PC-3 (cell line): ENCODE data around the gene MYH10. TPM values are rescaled to one million over a fixed set of nuclear protein-coding genes. Genes with fewer than 3 reads are reported as not detected.
A peak's percentile ranks its signal among the peaks of the same experiment; 100 is the strongest.

Experiments used
- ATAC-seq: fragments of 200-7000 bp; cut with Tn5 transposase; 2 replicates; pipeline ENCODE4 v1.9.1; 2020; ENCODE audit warnings: mild to moderate bottlenecking, moderate library complexity
- BruUV-seq: library from RNA; stranded (reverse); fragments of 400-500 nt; replicated peaks from 2 replicates; lab custom pipeline; 2021; lab: Mats Ljungman, UMichigan
- CTCF ChIA-PET: fragments of 300-600 bp; sonication (Branson Sonifier 250); formaldehyde crosslinking; loops from one replicate; lab custom pipeline; 2022; ENCODE audit warnings: antibody characterized with exemption; lab: Charles Lee
- POLR2A ChIA-PET: fragments of 300-600 bp; sonication (Branson Sonifier 250); formaldehyde crosslinking; loops from one replicate; lab custom pipeline; 2022; ENCODE audit warnings: antibody characterized with exemption; ENCODE audit not compliant: unreplicated experiment; lab: Charles Lee
- DNase-seq: peaks from one replicate; pipeline ENCODE4 v3.0.0-alpha.2; 2015
- H2AFZ ChIP-seq: fragments of 300-600 bp; sonication (generic); 2 replicates; pipeline ENCODE4 v1.6.0; 2016; ENCODE audit warnings: antibody characterized with exemption, low read length
- H3F3A ChIP-seq: fragments of 300-600 bp; sonication (generic); one replicate; pipeline ENCODE4 v1.6.0; 2017; ENCODE audit warnings: antibody characterized with exemption, low read length, control low read depth, mild to moderate bottlenecking; ENCODE audit not compliant: unreplicated experiment
- H3K27ac ChIP-seq: fragments of 300-600 bp; sonication (generic); 2 replicates; pipeline ENCODE4 v1.5.1; 2016; ENCODE audit warnings: mild to moderate bottlenecking, low read length
- H3K27me3 ChIP-seq: fragments of 300-600 bp; sonication (generic); 2 replicates; pipeline ENCODE4 v1.6.1; 2016; ENCODE audit warnings: low read length, mixed read lengths
- H3K36me3 ChIP-seq: fragments of 300-600 bp; sonication (generic); 2 replicates; pipeline ENCODE4 v1.6.1; 2016; ENCODE audit warnings: low read depth, mixed run types, low read length, mixed read lengths
- H3K4me1 ChIP-seq: fragments of 300-600 bp; sonication (generic); 2 replicates; pipeline ENCODE4 v1.5.1; 2016; ENCODE audit warnings: low read length; ENCODE audit not compliant: insufficient read depth
- H3K4me2 ChIP-seq: fragments of 300-600 bp; sonication (generic); 2 replicates; pipeline ENCODE4 v1.6.0; 2016; ENCODE audit warnings: low read length
- H3K4me3 ChIP-seq: fragments of 300-600 bp; sonication (generic); 2 replicates; pipeline ENCODE4 v1.5.1; 2016; ENCODE audit warnings: mild to moderate bottlenecking, low read length, mixed read lengths
- H3K79me2 ChIP-seq: fragments of 300-600 bp; sonication (generic); 2 replicates; pipeline ENCODE4 v1.6.1; 2017; ENCODE audit warnings: low read length, mixed read lengths
- H3K9ac ChIP-seq: fragments of 300-600 bp; sonication (generic); 2 replicates; pipeline ENCODE4 v1.6.0; 2016; ENCODE audit warnings: mild to moderate bottlenecking, low read length
- H3K9me2 ChIP-seq: fragments of 300-600 bp; sonication (generic); replicated peaks from 2 replicates; pipeline ENCODE4 v1.6.1; 2016; ENCODE audit warnings: mixed run types, low read length, mixed read lengths
- H3K9me3 ChIP-seq: fragments of 300-600 bp; sonication (generic); 2 replicates; pipeline ENCODE4 v1.6.1; 2016; ENCODE audit warnings: low read length, mixed read lengths
- H4K20me1 ChIP-seq: fragments of 300-600 bp; sonication (generic); 2 replicates; pipeline ENCODE4 v1.6.1; 2016; ENCODE audit warnings: low read length, mixed read lengths
- EZH2 ChIP-seq: fragments of 300-600 bp; sonication (generic); IDR thresholded peaks from one replicate; pipeline ENCODE4 v1.6.1; 2017; ENCODE audit warnings: antibody characterized with exemption, mild to moderate bottlenecking, low read length; ENCODE audit not compliant: unreplicated experiment
- EZH2phosphoT487 ChIP-seq: fragments of 300-600 bp; sonication (generic); IDR thresholded peaks from 2 replicates; pipeline ENCODE4 v1.6.1; 2018; ENCODE audit warnings: mild to moderate bottlenecking, antibody characterized with exemption, low read length, borderline replicate concordance
- intact Hi-C: fragments of 100-400 bp; cut with micrococcal nuclease; formaldehyde crosslinking; loops from 2 replicates; pipeline ENCODE4 v1.9.0; 2023
- total RNA-seq: library from RNA; depleted of rRNA; stranded (reverse); fragments of >200 nt; gene quantifications from 2 replicates; pipeline ENCODE4 v1.2.3, GENCODE V29; 2014
- TF ChIP-seq, protein P1 (sequence below): fragments of 300-600 bp; sonication (generic); conservative IDR thresholded peaks from 2 replicates; pipeline ENCODE4 v1.5.1; 2017; ENCODE audit warnings: antibody characterized with exemption, low read depth, mild to moderate bottlenecking, low read length

MYH10 gene
- total RNA-seq, 1 experiment from 2014 or later: 44.6 TPM

DNA sequence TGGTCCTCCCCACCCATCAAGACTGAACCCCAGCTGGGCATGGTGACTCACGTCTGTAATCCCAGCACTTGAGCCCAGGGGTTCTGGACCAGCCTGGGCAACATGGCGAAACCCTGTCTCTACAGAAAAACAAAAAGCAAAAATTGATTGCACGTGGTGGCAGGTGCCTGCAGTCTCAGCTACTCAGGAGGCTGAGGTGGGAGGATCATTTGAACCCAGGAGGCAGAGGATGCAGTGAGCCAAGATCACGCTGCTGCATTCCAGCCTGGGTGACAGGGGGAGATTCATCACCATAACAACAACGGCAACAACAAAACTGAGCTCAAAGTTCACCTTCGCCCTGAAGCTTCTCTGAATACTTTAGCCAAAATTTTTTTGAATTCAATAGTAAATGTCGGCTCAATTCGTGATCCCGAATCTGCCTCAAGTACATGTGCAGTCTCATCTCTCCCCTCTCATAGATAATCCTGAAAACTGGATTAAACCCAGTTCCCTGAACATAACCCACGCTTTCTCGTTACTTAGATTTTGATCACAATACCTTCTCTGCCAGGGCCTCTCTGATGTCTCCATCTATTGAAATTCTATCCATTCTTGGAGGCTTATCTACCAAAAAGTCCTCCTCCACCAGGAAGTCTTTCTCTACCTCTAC lies 13.5 kb upstream of the MYH10 start:
- H3K9ac ChIP-seq: no peak overlapping the region
- no TSS peak for BruUV-seq
- ChIA-PET POLR2A (no interaction called here), CTCF (no interaction called here)
- H2AFZ ChIP-seq: no peak overlapping the region
- H3K27me3 ChIP-seq: 0 out of 2 replicates have a peak, but pooled peaks cover 7% of the 10 kb centered on the region
- no peak overlapping the region for H3K27ac ChIP-seq
- DNase-seq: no peak
- no peaks in the 10 kb centered on the region for H3K9me2 ChIP-seq
- TF ChIP-seq EZH2phosphoT487 (no peak), EZH2 (no peak)
- TF ChIP-seq, protein P1, sequence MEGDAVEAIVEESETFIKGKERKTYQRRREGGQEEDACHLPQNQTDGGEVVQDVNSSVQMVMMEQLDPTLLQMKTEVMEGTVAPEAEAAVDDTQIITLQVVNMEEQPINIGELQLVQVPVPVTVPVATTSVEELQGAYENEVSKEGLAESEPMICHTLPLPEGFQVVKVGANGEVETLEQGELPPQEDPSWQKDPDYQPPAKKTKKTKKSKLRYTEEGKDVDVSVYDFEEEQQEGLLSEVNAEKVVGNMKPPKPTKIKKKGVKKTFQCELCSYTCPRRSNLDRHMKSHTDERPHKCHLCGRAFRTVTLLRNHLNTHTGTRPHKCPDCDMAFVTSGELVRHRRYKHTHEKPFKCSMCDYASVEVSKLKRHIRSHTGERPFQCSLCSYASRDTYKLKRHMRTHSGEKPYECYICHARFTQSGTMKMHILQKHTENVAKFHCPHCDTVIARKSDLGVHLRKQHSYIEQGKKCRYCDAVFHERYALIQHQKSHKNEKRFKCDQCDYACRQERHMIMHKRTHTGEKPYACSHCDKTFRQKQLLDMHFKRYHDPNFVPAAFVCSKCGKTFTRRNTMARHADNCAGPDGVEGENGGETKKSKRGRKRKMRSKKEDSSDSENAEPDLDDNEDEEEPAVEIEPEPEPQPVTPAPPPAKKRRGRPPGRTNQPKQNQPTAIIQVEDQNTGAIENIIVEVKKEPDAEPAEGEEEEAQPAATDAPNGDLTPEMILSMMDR: no peak
- no peaks in the 10 kb centered on the region for H3F3A ChIP-seq
- no peaks in the 10 kb centered on the region for H3K79me2 ChIP-seq
- no peak for ATAC-seq
- no peaks in the 10 kb centered on the region for H3K36me3 ChIP-seq
- intact Hi-C loops: no loop called here
- no peaks in the 10 kb centered on the region for H3K4me1 ChIP-seq
- no peak overlapping the region for H3K4me2 ChIP-seq
- H3K9me3 ChIP-seq: no peaks in the 10 kb centered on the region
- H3K4me3 ChIP-seq: no peak overlapping the region
- H4K20me1 ChIP-seq: no peaks in the 10 kb centered on the region

- H4K20me1 ChIP-seq: no peaks in the 10 kb centered on the region
- DNase-seq (no peak), ATAC-seq (no peak)
- H3K27ac ChIP-seq: no peak overlapping the region
- H3K79me2 ChIP-seq: no peaks in the 10 kb centered on the region
- no peaks in the 10 kb centered on the region for H3F3A ChIP-seq
- H3K36me3 ChIP-seq: no peaks in the 10 kb centered on the region
- H3K9me3 ChIP-seq: no peaks in the 10 kb centered on the region
- BruUV-seq: no TSS peak
- TF ChIP-seq EZH2 (no peak), EZH2phosphoT487 (no peak)
- TF ChIP-seq, protein P1: no peak
- ChIA-PET CTCF (no interaction called here), POLR2A (no interaction called here)
- H3K4me1 ChIP-seq: no peaks in the 10 kb centered on the region
- H3K4me2 ChIP-seq: no peak overlapping the region
- H3K9ac ChIP-seq: no peak overlapping the region
- H3K4me3 ChIP-seq: no peak overlapping the region
- H3K27me3 ChIP-seq: 0 out of 2 replicates have a peak, but pooled peaks cover 7% of the 10 kb centered on the region
- intact Hi-C loops: loop anchor here (10.0 kb wide), 1 partner anchor 65 kb away; no protein-coding TSS in a partner anchor
- no peaks in the 10 kb centered on the region for H3K9me2 ChIP-seq
- no peak overlapping the region for H2AFZ ChIP-seq
Observed at GRCh38 chr17:8639709-8640108, 9.2 kb upstream of the MYH10 start.

DNA sequence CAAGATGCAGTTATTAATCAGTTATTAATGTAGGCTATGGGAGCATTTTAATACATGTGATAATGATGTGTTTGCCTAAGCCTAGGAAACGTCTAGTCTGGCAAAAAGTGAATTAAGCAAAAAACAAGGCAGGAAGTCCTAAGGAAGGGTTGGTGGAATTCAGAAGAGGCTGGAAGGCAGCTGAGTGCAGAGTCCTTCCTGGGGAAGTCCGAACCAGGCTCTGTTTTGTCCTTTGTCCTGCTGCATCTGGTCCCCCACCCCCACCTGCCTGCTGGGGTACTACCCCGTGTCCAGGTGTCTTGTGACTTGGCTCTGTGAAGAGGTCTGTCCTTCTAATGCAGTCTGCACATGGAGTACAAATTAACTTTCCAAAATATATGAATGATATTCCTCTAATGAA lies 1.5 kb upstream of the MYH10 start:
- DNase-seq: no peak
- peak overlapping the region; percentile 80; the same call in 1 of the 2 replicates for H3K9ac ChIP-seq
- CTCF ChIA-PET: no interaction called here

More for the DNA sequence above, 1.5 kb upstream of the MYH10 start:
- H3K4me3 ChIP-seq: peak overlapping the region; percentile 91; the same call in 1 of the 2 replicates
- peak overlapping the region; percentile 97 for H3K4me2 ChIP-seq
- no peak for ATAC-seq
- POLR2A ChIA-PET: no interaction called here
- H3K27me3 ChIP-seq: no peaks in the 10 kb centered on the region
- H3F3A ChIP-seq: no peaks in the 10 kb centered on the region
- no peaks in the 10 kb centered on the region for H3K9me2 ChIP-seq
- no peaks in the 10 kb centered on the region for H4K20me1 ChIP-seq
- peaks cover 25% of the 10 kb centered on the region for H3K79me2 ChIP-seq
- H3K4me1 ChIP-seq: peaks cover 11% of the 10 kb centered on the region
- BruUV-seq: no TSS peak
- H3K36me3 ChIP-seq: no peaks in the 10 kb centered on the region
- H2AFZ ChIP-seq: peak overlapping the region; percentile 98; the same call in 1 of the 2 replicates
- intact Hi-C loops: loop anchor here (10.0 kb wide), 1 partner anchor 57 kb away; no protein-coding TSS in a partner anchor
- no peaks in the 10 kb centered on the region for H3K9me3 ChIP-seq
- H3K27ac ChIP-seq: no peak overlapping the region
- TF ChIP-seq EZH2: no peak
